ENCODE results near the gene SLC29A3. TPM values are rescaled to one million over a fixed set of nuclear protein-coding genes. Genes with fewer than 3 reads are reported as not detected.

Gene SLC29A3
- total RNA-seq, 1 donor from 2014 or later, result 2.5 TPM

DNA sequence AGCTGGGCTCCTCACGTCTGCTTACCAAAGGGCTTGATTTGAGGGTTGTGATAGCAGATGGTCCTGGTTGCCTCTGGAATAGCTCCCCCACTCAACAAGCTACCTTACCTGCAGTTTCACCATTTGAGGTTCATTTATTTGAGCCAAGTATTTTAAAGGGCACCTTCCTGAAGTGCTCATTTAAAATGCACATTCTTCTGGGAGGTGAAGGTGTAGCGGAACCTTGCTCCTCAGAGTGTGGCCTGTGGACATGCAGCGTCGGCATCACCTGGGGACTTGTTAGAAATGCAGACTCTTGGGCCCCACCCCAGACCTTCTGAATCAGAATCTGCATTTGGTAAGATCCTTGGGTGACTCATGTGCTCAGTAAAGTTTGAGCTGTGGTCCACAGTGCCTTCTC, 79.9 kb downstream of the SLC29A3 start:
- Histone ChIP-seq H3F3A (ENCODE audit: low read depth) (peaks cover 8% of the 10 kb centered on the region), H3K4me2 (no peak overlapping the region), H3K9ac (no peak overlapping the region), H4K20me1 (ENCODE audit: low read depth) (peaks cover 20% of the 10 kb centered on the region), H3K27ac (no peak overlapping the region), H3K9me3 (ENCODE audit: low read depth) (no peaks in the 10 kb centered on the region), H3K27me3 (peaks cover 64% of the 10 kb centered on the region), H3K4me1 (peaks cover 11% of the 10 kb centered on the region), H3K36me3 (no peaks in the 10 kb centered on the region), H2AFZ (replicated peaks) (no peak overlapping the region), H3K4me3 (no peak overlapping the region), H3K79me2 (ENCODE audit: low read depth) (no peaks in the 10 kb centered on the region)
- peaks cover 41% of the 10 kb centered on the region for H3K27me3 Mint-ChIP-seq (ENCODE audit: insufficient read depth, low read depth)
- H3K9me3 Mint-ChIP-seq, result no peaks in the 10 kb centered on the region
- H3K27ac Mint-ChIP-seq, result no peak overlapping the region
- peak overlapping the region; percentile 10 for H3K4me3 Mint-ChIP-seq
- peaks cover 14% of the 10 kb centered on the region for H3K4me1 Mint-ChIP-seq
- no peak for DNase-seq (ENCODE audit: low spot score)
- no peak for TF ChIP-seq EZH2phosphoT487 (IDR thresholded peaks at IDR 0.05)
- TF ChIP-seq EZH2 (IDR thresholded peaks at IDR 0.05), result no peak
- TF ChIP-seq, protein P1, sequence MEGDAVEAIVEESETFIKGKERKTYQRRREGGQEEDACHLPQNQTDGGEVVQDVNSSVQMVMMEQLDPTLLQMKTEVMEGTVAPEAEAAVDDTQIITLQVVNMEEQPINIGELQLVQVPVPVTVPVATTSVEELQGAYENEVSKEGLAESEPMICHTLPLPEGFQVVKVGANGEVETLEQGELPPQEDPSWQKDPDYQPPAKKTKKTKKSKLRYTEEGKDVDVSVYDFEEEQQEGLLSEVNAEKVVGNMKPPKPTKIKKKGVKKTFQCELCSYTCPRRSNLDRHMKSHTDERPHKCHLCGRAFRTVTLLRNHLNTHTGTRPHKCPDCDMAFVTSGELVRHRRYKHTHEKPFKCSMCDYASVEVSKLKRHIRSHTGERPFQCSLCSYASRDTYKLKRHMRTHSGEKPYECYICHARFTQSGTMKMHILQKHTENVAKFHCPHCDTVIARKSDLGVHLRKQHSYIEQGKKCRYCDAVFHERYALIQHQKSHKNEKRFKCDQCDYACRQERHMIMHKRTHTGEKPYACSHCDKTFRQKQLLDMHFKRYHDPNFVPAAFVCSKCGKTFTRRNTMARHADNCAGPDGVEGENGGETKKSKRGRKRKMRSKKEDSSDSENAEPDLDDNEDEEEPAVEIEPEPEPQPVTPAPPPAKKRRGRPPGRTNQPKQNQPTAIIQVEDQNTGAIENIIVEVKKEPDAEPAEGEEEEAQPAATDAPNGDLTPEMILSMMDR (IDR thresholded peaks at IDR 0.05), result no peak
- peaks cover 2% of the 10 kb centered on the region for H3K36me3 Mint-ChIP-seq

DNA sequence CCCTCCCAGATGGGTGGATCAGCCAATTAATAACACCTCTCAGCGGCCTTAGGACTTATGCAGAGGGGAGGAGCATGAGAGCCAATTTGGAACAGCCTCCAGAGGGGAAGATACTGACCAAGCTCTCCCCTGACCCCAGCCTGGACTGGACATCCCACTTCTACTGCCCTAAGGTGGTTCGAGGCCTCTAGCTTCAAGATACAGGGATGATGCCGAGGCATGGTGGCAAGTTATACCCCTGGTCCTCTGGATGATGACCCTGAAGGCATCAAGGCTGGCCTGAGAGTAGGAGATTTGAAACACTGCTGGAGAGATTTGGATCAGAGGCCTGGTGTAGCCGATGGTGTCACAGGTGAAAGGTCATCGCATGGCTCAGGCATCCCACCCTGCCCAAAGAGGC, 80.9 kb downstream of the SLC29A3 start:
- peaks cover 20% of the 10 kb centered on the region for H4K20me1 ChIP-seq (ENCODE audit: low read depth)
- H3K27ac ChIP-seq, result no peak overlapping the region
- TF ChIP-seq EZH2phosphoT487 (IDR thresholded peaks at IDR 0.05) (no peak), EZH2 (IDR thresholded peaks at IDR 0.05) (no peak)
- TF ChIP-seq, protein P1 (IDR thresholded peaks at IDR 0.05), result no peak
- H3K9ac ChIP-seq, result no peak overlapping the region
- Mint-ChIP-seq H3K36me3 (peaks cover 2% of the 10 kb centered on the region), H3K4me3 (no peak overlapping the region), H3K27me3 (ENCODE audit: insufficient read depth, low read depth) (peaks cover 41% of the 10 kb centered on the region), H3K27ac (no peak overlapping the region), H3K4me1 (peaks cover 14% of the 10 kb centered on the region), H3K9me3 (no peaks in the 10 kb centered on the region)
- H3K79me2 ChIP-seq (ENCODE audit: low read depth), result no peaks in the 10 kb centered on the region
- DNase-seq (ENCODE audit: low spot score), result no peak
- H3K4me2 ChIP-seq, result no peak overlapping the region
- no peak overlapping the region for H2AFZ ChIP-seq (replicated peaks)
- peaks cover 13% of the 10 kb centered on the region for H3F3A ChIP-seq (ENCODE audit: low read depth)
- no peak overlapping the region for H3K4me3 ChIP-seq
- peaks cover 60% of the 10 kb centered on the region for H3K27me3 ChIP-seq
- H3K4me1 ChIP-seq, result peaks cover 11% of the 10 kb centered on the region
- no peaks in the 10 kb centered on the region for H3K36me3 ChIP-seq
- no peaks in the 10 kb centered on the region for H3K9me3 ChIP-seq (ENCODE audit: low read depth)

DNA sequence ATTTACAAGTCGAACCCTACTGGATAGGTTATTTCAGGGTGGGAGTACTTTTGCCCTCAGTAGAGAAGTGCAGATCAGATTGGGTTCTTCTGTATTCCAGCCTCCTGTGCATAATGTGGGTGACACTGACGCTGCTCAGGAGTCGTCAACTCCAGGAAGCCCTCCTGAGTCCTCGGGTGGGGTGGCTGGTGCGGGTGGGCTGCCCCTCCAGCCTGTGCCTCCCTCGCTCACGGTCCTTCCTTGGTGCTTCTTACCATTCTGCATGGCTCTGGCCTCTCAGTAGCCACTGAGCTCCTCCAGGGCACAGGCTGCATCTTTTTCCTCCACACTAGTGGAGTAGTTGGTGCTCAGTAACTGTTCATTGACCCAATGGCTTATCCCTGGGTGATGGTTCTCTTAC, 82.0 kb downstream of the SLC29A3 start:
- Mint-ChIP-seq H3K9me3 (no peaks in the 10 kb centered on the region), H3K27ac (no peak overlapping the region), H3K4me1 (peaks cover 8% of the 10 kb centered on the region), H3K27me3 (ENCODE audit: insufficient read depth, low read depth) (peaks cover 30% of the 10 kb centered on the region), H3K36me3 (peaks cover 2% of the 10 kb centered on the region), H3K4me3 (no peak overlapping the region)
- H3F3A ChIP-seq (ENCODE audit: low read depth), result peaks cover 7% of the 10 kb centered on the region
- H3K36me3 ChIP-seq, result no peaks in the 10 kb centered on the region
- H4K20me1 ChIP-seq (ENCODE audit: low read depth), result peaks cover 20% of the 10 kb centered on the region
- H3K27me3 ChIP-seq, result peaks cover 49% of the 10 kb centered on the region
- TF ChIP-seq EZH2 (IDR thresholded peaks at IDR 0.05), result no peak
- TF ChIP-seq, protein P1 (IDR thresholded peaks at IDR 0.05), result no peak
- TF ChIP-seq EZH2phosphoT487 (IDR thresholded peaks at IDR 0.05), result no peak
- H3K79me2 ChIP-seq (ENCODE audit: low read depth), result no peaks in the 10 kb centered on the region
- no peaks in the 10 kb centered on the region for H3K9me3 ChIP-seq (ENCODE audit: low read depth)
- no peak for DNase-seq (ENCODE audit: low spot score)
- H3K4me3 ChIP-seq, result no peak overlapping the region
- H3K27ac ChIP-seq, result no peak overlapping the region
- H3K9ac ChIP-seq, result no peak overlapping the region
- H2AFZ ChIP-seq (replicated peaks), result no peak overlapping the region
- no peak overlapping the region for H3K4me2 ChIP-seq
- H3K4me1 ChIP-seq, result peaks cover 14% of the 10 kb centered on the region

Data from neural progenitor cell (in vitro differentiated cells).